Measurements from ENCODE around the gene DUSP7.

GRCh38 chr3:52092271-52092660 is 35.9 kb upstream of the DUSP7 start:
- TF ChIP-seq CTCF (IDR thresholded peaks at IDR 0.05; ENCODE audit: insufficient read depth, low read length, poor library complexity, severe bottlenecking) (no peak), EZH2phosphoT487 (conservative IDR thresholded peaks at IDR 0.05; ENCODE audit: low read length) (no peak)

Data from SU-DHL-6 (cell line).